ENCODE results near the gene MYADM.

Gene MYADM

DNA sequence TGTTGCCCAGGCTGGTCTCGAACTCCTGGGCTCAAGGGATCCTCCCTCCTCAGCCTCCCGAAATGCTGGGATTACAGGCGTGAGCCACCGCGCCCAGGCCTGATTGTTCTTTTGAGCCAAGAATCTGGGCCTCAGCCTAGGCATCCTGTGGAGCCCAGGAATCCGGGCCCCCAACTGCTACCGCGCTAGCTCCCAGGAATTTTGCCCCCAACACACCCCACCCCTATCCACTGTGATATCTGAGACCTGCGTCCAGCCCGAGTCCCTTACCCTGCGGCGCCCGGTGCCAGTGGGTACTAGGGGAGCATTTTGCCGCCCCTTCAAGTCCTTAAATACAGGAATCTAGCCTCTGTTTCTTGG, 838 bp upstream of the MYADM start:
- TF ChIP-seq, protein P1, sequence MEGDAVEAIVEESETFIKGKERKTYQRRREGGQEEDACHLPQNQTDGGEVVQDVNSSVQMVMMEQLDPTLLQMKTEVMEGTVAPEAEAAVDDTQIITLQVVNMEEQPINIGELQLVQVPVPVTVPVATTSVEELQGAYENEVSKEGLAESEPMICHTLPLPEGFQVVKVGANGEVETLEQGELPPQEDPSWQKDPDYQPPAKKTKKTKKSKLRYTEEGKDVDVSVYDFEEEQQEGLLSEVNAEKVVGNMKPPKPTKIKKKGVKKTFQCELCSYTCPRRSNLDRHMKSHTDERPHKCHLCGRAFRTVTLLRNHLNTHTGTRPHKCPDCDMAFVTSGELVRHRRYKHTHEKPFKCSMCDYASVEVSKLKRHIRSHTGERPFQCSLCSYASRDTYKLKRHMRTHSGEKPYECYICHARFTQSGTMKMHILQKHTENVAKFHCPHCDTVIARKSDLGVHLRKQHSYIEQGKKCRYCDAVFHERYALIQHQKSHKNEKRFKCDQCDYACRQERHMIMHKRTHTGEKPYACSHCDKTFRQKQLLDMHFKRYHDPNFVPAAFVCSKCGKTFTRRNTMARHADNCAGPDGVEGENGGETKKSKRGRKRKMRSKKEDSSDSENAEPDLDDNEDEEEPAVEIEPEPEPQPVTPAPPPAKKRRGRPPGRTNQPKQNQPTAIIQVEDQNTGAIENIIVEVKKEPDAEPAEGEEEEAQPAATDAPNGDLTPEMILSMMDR (conservative IDR thresholded peaks at IDR 0.05): no peak
- peak overlapping the region; percentile 21; the same call in 1 of the 2 replicates for H3K27ac ChIP-seq

DNA sequence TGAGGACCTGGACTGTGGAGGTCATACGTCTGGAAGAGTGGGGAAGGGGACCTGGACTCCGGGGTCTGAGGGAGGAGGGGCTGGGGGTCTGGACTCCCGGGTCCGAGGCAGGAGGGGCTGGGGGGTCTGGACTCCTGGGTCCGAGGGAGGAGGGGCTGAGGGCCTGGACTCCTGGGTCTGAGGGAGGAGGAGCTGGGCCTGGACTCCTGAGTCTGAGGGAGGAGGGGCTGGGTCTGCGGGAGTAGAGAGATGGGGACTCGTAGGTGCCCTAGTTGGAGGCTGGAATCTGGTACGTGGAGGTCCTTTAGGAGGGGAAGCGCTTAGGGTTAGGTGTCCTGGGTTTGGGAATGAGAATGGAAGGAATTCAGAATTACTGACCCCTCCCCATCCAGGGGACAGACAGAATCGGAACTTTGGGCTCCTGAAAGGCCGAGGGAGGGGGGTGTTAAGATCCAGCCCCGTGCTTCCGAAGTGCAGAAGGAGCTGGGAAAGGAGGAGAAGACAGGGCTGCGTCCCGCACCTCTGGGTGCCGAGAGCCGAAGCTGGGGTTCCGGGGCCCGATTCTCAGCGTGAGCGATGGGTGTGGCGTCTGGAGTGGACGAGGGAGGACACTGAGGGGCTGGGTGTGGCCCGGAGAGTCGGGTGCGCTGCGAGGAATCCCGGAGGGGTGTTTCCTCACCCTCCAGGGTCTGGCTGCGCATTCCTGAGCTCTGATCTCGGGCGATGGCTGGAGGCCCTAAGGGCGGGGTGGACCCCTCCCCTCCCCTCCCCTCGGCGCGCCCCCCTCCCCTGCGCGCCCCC, 608 bp downstream of the MYADM start:
- TF ChIP-seq, protein P1 (conservative IDR thresholded peaks at IDR 0.05): no peak
- H3K27ac ChIP-seq: peak overlapping the region; percentile 96

DNA sequence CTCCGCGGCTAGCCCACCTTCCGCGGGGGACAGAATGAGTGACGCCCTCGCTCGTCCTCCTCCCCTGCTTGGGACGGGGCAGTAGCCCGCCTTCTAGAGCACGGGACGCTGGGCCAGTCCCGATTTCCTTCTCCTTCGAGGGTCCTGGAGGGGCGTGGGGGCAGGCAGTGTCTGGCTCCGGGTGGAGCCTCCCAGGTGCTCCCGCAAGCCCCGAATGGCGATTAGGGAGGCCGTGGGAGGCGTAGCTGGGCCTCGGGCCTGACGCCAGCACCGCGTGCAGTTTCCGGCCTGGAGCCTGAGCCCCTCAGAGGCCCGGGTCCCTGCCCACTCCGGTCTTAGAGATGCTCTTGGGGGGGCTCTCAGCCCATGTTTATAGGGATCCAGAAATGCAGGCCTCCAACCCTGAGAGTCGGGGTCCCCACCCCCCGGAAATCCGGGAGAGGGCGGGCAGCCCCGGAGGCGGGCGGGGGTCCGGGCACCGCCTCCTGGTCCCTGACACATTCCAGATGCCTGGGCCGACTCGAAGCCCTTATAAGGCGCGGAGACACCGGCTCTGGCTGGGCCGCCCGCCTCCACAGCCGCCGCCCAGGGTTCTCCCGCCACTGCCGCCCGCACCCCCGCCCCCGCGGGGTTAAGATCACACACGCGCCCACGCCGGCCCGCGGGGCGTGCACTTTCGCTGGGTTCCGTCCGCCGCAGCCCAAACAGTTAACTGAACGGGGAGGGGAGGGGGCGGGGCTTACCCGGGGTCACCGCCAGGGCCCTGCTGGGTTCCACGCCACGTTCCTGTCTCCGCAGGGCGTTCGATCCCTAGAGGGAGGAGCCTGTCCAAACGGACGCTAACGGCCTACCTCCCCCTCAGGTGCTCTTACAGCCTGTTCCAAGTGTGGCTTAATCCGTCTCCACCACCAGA, 1.5 kb downstream of the MYADM start:
- TF ChIP-seq, protein P1 (conservative IDR thresholded peaks at IDR 0.05): no peak
- H3K27ac ChIP-seq: peak overlapping the region; percentile 96

DNA sequence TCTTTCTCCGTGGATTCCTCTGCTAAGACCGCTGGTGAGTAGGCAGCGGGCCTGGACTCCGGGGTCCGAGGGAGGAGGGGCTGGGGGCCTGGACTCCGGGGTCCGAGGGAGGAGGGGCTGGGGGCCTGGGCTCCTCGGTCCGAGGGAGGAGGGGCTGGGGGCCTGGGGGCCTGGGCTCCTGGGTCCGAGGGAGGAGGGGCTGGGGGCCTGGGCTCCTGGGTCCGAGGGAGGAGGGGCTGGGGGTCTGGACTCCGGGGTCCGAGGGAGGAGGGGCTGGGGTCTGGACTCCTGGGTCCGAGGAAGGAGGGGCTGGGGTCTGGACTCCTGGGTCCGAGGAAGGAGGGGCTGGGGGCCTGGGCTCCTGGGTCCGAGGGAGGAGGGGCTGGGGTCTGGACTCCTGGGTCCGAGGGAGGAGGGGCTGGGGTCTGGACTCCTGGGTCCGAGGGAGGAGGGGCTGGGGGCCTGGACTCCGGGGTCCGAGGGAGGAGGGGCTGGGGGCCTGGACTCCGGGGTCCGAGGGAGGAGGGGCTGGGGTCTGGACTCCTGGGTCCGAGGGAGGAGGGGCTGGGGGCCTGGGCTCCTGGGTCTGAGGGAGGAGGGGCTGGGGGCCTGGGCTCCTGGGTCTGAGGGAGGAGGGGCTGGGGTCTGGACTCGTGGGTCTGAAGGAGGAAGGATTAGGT, 2.3 kb downstream of the MYADM start:
- peak overlapping the region; percentile 96 for H3K27ac ChIP-seq

DNA sequence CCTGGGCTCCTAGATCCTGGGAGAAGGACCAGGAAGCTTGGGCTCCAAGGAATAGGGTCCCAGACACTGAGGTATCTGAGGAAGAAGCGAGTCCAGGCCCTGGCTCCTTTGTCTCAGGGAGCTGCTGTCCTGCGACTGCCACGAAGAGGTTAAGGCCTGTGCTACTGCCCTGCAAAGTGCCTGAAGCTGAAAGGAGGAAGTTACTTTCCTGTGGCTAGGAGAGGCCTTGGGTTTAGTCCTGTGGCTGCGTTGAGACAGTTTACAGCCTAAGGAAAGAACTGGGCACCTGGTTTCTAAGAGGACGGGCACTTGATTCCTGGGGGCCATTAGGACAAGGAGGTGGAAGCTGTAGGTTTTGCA, 2.8 kb downstream of the MYADM start:
- H3K27ac ChIP-seq: peak overlapping the region; percentile 52
- TF ChIP-seq, protein P1 (conservative IDR thresholded peaks at IDR 0.05): no peak

DNA sequence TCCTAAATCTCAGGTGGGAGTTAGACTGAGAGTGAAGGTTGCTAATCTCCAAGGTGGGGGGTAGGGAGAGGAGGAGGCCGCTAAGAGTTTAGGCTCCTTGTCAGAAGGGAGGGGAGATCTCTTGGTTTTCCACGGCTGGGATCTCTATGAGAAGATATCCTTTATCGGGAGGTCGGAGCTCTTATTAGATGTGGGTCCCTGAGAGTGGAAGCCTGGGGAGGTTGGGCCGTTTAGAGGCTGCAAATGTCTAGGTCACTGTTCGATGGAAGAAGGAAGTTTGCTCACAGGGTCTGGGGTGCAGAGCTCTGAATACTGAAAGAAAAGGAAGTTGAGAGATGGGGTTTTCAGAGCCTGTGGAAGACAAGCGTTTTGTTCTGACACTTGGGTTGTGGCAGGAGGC, 3.8 kb downstream of the MYADM start:
- H3K27ac ChIP-seq: peak overlapping the region; percentile 52; the same call in 1 of the 2 replicates
- TF ChIP-seq, protein P1 (conservative IDR thresholded peaks at IDR 0.05): no peak

DNA sequence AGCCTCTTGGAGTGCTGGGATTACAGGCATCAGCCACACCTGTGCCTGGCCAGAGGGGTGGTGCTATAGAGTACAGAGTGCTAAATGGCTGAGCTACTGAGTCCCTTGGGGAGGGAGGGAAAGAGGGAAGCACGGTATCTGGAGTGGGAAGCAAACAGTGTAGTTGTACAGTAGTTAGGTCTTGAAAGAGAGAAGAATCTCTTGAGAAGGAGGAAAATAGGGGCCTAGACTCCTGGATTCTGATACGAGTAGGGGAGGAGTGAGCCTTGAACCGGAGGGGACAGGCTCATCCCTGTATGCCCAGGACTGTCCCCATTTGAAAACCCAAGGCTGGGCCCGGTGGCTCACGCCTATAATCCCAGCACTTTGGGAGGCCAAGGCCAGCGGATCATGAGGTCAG, 5.1 kb downstream of the MYADM start:
- TF ChIP-seq, protein P1 (conservative IDR thresholded peaks at IDR 0.05): no peak

More for the DNA sequence above, 5.1 kb downstream of the MYADM start:
- no peak overlapping the region for H3K27ac ChIP-seq

Data from VCaP (cell line).